Hepatocyte (in vitro differentiated cells): Measurements from ENCODE around the gene MSANTD1. TPM values are rescaled to one million over a fixed set of nuclear protein-coding genes. Genes with fewer than 3 reads are reported as not detected.

ENCODE experiments used
- DNase-seq: peaks from one replicate; pipeline ENCODE4 v3.0.0-alpha.2; 2016; ENCODE audit warnings: low spot score
- H2AFZ ChIP-seq: fragments of 200-600 bp; sonication (generic); 2 replicates; pipeline ENCODE4 v1.6.0; 2016; ENCODE audit warnings: antibody characterized with exemption, mild to moderate bottlenecking
- H3K27ac ChIP-seq: fragments of 200-600 bp; sonication (generic); 2 replicates; pipeline ENCODE4 v1.5.1; 2016; ENCODE audit warnings: mild to moderate bottlenecking
- H3K27me3 ChIP-seq: fragments of 200-600 bp; sonication (generic); 2 replicates; pipeline ENCODE4 v1.6.1; 2016
- H3K36me3 ChIP-seq: fragments of 200-600 bp; sonication (generic); replicated peaks from 2 replicates; pipeline ENCODE4 v1.5.1; 2016; ENCODE audit warnings: low read depth; ENCODE audit not compliant: insufficient read depth
- H3K4me1 ChIP-seq: fragments of 200-600 bp; sonication (generic); 2 replicates; pipeline ENCODE4 v1.5.1; 2016; ENCODE audit warnings: mild to moderate bottlenecking, moderate library complexity; ENCODE audit not compliant: insufficient read depth
- H3K4me2 ChIP-seq: fragments of 200-600 bp; sonication (generic); 2 replicates; pipeline ENCODE4 v1.6.0; 2016
- H3K4me3 ChIP-seq: fragments of 200-600 bp; sonication (generic); 2 replicates; pipeline ENCODE4 v1.5.1; 2016; ENCODE audit warnings: mild to moderate bottlenecking
- H3K79me2 ChIP-seq: fragments of 200-600 bp; sonication (generic); 2 replicates; pipeline ENCODE4 v1.6.0; 2017; ENCODE audit warnings: mild to moderate bottlenecking
- H3K9me2 ChIP-seq: fragments of 200-600 bp; sonication (generic); replicated peaks from 2 replicates; pipeline ENCODE4 v1.6.0; 2017; ENCODE audit warnings: mild to moderate bottlenecking; ENCODE audit not compliant: insufficient read depth
- H3K9me3 ChIP-seq: fragments of 200-600 bp; sonication (generic); 2 replicates; pipeline ENCODE4 v1.5.1; 2016; ENCODE audit warnings: low read depth, mild to moderate bottlenecking
- H4K20me1 ChIP-seq: fragments of 200-600 bp; sonication (generic); 2 replicates; pipeline ENCODE4 v1.6.0; 2016; ENCODE audit warnings: mild to moderate bottlenecking; ENCODE audit not compliant: insufficient read depth, poor library complexity, severe bottlenecking
- EZH2 ChIP-seq: fragments of 200-600 bp; sonication (generic); IDR thresholded peaks from 2 replicates; pipeline ENCODE4 v1.6.1; 2016; ENCODE audit warnings: antibody characterized with exemption, mild to moderate bottlenecking, borderline replicate concordance
- EZH2phosphoT487 ChIP-seq: fragments of 200-600 bp; sonication (generic); IDR thresholded peaks from one replicate; pipeline ENCODE4 v1.6.1; 2018; ENCODE audit warnings: antibody characterized with exemption, mild to moderate bottlenecking, low read depth, moderate library complexity; ENCODE audit not compliant: unreplicated experiment, severe bottlenecking
- WGBS: methylation state at CpG from one replicate; pipeline ENCODE4 v1.1.6; 2016; ENCODE audit warnings: low lambda C conversion rate; ENCODE audit errors: missing lambda C conversion rate; 5-methylcytosine and 5-hydroxymethylcytosine counted together
- polyA plus RNA-seq: library from polyadenylated mRNA; unstranded; fragments of >200 nt; fragmentation: Nextera tagmentation; extraction: Ambion mirVana; gene quantifications from 2 replicates; pipeline ENCODE4 v1.2.1, GENCODE V29; 2016
- total RNA-seq: library from RNA; depleted of rRNA; stranded (reverse); fragments of >200 nt; gene quantifications from 2 replicates; pipeline ENCODE4 v1.2.3, GENCODE V29; 2014
- TF ChIP-seq, protein P1 (sequence below): fragments of 200-600 bp; sonication (generic); IDR thresholded peaks from 2 replicates; pipeline ENCODE4 v1.5.1; 2016; ENCODE audit warnings: antibody characterized with exemption, mild to moderate bottlenecking; ENCODE audit not compliant: poor library complexity

Gene MSANTD1
- total and polyA plus RNA-seq, 2 experiments from 2014 or later, result 0.51 to 0.57 TPM

DNA sequence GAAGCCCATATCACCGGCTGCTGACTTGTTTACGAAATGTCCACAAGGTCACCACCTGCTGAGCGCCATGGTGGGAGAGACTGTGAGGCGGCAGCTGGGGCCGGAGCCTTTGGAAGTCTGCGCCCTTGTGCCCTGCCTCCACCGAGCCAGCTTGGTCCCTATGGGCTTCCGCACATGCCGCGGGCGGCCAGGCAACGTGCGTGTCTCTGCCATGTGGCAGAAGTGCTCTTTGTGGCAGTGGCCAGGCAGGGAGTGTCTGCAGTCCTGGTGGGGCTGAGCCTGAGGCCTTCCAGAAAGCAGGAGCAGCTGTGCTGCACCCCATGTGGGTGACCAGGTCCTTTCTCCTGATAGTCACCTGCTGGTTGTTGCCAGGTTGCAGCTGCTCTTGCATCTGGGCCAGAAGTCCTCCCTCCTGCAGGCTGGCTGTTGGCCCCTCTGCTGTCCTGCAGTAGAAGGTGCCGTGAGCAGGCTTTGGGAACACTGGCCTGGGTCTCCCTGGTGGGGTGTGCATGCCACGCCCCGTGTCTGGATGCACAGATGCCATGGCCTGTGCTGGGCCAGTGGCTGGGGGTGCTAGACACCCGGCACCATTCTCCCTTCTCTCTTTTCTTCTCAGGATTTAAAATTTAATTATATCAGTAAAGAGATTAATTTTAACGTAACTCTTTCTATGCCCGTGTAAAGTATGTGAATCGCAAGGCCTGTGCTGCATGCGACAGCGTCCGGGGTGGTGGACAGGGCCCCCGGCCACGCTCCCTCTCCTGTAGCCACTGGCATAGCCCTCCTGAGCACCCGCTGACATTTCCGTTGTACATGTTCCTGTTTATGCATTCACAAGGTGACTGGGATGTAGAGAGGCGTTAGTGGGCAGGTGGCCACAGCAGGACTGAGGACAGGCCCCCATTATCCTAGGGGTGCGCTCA, 8.7 kb upstream of the MSANTD1 start:
- Histone ChIP-seq H3K9me3 (no peaks in the 10 kb centered on the region), H3K4me1 (peaks cover 10% of the 10 kb centered on the region), H3K4me3 (no peak overlapping the region), H2AFZ (no peak overlapping the region), H3K27me3 (no peaks in the 10 kb centered on the region), H3K9me2 (no peaks in the 10 kb centered on the region), H3K79me2 (no peaks in the 10 kb centered on the region), H3K36me3 (no peaks in the 10 kb centered on the region), H3K4me2 (no peak overlapping the region), H3K27ac (no peak overlapping the region), H4K20me1 (no peaks in the 10 kb centered on the region)
- no peak for TF ChIP-seq EZH2
- no peak for TF ChIP-seq EZH2phosphoT487
- TF ChIP-seq, protein P1, sequence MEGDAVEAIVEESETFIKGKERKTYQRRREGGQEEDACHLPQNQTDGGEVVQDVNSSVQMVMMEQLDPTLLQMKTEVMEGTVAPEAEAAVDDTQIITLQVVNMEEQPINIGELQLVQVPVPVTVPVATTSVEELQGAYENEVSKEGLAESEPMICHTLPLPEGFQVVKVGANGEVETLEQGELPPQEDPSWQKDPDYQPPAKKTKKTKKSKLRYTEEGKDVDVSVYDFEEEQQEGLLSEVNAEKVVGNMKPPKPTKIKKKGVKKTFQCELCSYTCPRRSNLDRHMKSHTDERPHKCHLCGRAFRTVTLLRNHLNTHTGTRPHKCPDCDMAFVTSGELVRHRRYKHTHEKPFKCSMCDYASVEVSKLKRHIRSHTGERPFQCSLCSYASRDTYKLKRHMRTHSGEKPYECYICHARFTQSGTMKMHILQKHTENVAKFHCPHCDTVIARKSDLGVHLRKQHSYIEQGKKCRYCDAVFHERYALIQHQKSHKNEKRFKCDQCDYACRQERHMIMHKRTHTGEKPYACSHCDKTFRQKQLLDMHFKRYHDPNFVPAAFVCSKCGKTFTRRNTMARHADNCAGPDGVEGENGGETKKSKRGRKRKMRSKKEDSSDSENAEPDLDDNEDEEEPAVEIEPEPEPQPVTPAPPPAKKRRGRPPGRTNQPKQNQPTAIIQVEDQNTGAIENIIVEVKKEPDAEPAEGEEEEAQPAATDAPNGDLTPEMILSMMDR, result no peak
- WGBS, result 94% methylated on average over 29 of the region's 29 CpGs
- no peak for DNase-seq

- H3K79me2 ChIP-seq, result no peaks in the 10 kb centered on the region
- no peaks in the 10 kb centered on the region for H3K9me2 ChIP-seq
- DNase-seq, result no peak
- H3K36me3 ChIP-seq, result no peaks in the 10 kb centered on the region
- no peak overlapping the region for H3K4me3 ChIP-seq
- TF ChIP-seq EZH2phosphoT487, result no peak
- TF ChIP-seq, protein P1, result no peak
- no peak for TF ChIP-seq EZH2
- no peaks in the 10 kb centered on the region for H3K27me3 ChIP-seq
- WGBS, result 91% methylated on average over 13 of the region's 13 CpGs
- no peaks in the 10 kb centered on the region for H4K20me1 ChIP-seq
- peak overlapping the region; percentile 71 for H3K27ac ChIP-seq
- peaks cover 10% of the 10 kb centered on the region for H3K4me1 ChIP-seq
- no peak overlapping the region for H3K4me2 ChIP-seq
- H3K9me3 ChIP-seq, result no peaks in the 10 kb centered on the region
- no peak overlapping the region for H2AFZ ChIP-seq
Measured at GRCh38 chr4:3240936-3241522, 7.9 kb upstream of the MSANTD1 start.

DNA sequence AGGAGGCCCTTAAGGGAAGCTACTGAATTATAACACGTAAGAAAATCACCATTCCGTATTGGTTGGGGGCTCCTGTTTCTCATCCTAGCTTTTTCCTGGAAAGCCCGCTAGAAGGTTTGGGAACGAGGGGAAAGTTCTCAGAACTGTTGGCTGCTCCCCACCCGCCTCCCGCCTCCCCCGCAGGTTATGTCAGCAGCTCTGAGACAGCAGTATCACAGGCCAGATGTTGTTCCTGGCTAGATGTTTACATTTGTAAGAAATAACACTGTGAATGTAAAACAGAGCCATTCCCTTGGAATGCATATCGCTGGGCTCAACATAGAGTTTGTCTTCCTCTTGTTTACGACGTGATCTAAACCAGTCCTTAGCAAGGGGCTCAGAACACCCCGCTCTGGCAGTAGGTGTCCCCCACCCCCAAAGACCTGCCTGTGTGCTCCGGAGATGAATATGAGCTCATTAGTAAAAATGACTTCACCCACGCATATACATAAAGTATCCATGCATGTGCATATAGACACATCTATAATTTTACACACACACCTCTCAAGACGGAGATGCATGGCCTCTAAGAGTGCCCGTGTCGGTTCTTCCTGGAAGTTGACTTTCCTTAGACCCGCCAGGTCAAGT, 6.9 kb upstream of the MSANTD1 start:
- TF ChIP-seq EZH2 (no peak), EZH2phosphoT487 (no peak)
- TF ChIP-seq, protein P1, result no peak
- WGBS, result 52% methylated on average over 17 of the region's 17 CpGs
- Histone ChIP-seq H3K4me1 (peaks cover 10% of the 10 kb centered on the region), H3K27me3 (no peaks in the 10 kb centered on the region), H3K36me3 (no peaks in the 10 kb centered on the region), H3K9me2 (no peaks in the 10 kb centered on the region), H3K4me2 (peak overlapping the region; percentile 59), H3K4me3 (no peak overlapping the region), H3K9me3 (no peaks in the 10 kb centered on the region), H3K79me2 (no peaks in the 10 kb centered on the region), H3K27ac (peak overlapping the region; percentile 71), H4K20me1 (no peaks in the 10 kb centered on the region), H2AFZ (no peak overlapping the region)
- DNase-seq, result peak; percentile 70
